ENCODE results near the gene BICC1. TPM values are rescaled to one million over a fixed set of nuclear protein-coding genes. Genes with fewer than 3 reads are reported as not detected.
A peak's percentile ranks its signal among the peaks of the same experiment; 100 is the strongest.

BICC1 gene
- total RNA-seq, 1 experiment from 2014 or later = 118 TPM

DNA sequence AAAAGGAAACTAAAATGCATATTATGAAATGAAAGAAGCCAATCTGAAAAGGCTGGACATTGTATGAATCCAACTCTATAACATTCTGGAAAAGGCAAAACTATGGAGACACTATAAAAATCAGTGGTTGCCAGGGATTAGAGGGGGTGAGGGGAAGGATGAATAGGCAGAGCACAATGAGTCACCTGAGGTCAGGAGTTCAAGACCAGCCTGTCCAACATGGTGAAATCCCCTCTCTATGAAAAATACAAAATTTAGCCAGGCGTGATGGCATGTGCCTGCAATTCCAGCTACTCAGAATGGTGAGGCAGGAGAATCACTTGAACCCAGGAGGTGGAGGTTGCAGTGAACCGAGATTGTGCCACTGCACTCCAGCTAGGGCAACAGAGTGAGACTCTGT is 338.9 kb downstream of the BICC1 start:
- Histone ChIP-seq H3K9me3 (no peaks in the 10 kb centered on the region), H3K27me3 (replicated peaks; ENCODE audit: control insufficient read depth, insufficient read depth, low read length) (no peaks in the 10 kb centered on the region), H3K36me3 (ENCODE audit: control insufficient read depth, insufficient read depth, low read length) (no peaks in the 10 kb centered on the region), H3K4me1 (peaks cover 11% of the 10 kb centered on the region), H3K4me3 (ENCODE audit: low read depth, low read length) (no peak overlapping the region)
- ChIA-PET POLR2A (no interaction called here), CTCF (no interaction called here)
- TF ChIP-seq, protein P1, sequence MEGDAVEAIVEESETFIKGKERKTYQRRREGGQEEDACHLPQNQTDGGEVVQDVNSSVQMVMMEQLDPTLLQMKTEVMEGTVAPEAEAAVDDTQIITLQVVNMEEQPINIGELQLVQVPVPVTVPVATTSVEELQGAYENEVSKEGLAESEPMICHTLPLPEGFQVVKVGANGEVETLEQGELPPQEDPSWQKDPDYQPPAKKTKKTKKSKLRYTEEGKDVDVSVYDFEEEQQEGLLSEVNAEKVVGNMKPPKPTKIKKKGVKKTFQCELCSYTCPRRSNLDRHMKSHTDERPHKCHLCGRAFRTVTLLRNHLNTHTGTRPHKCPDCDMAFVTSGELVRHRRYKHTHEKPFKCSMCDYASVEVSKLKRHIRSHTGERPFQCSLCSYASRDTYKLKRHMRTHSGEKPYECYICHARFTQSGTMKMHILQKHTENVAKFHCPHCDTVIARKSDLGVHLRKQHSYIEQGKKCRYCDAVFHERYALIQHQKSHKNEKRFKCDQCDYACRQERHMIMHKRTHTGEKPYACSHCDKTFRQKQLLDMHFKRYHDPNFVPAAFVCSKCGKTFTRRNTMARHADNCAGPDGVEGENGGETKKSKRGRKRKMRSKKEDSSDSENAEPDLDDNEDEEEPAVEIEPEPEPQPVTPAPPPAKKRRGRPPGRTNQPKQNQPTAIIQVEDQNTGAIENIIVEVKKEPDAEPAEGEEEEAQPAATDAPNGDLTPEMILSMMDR (IDR thresholded peaks at IDR 0.05; ENCODE audit: insufficient read depth in 1 of 2, low read depth in 1 of 2, low read length in 1 of 2, severe bottlenecking in 1 of 2, unreplicated experiment in 1 of 2) = no peak
- no peak for DNase-seq
- H3K27me3 Mint-ChIP-seq (ENCODE audit: insufficient read depth, unreplicated experiment) = no peaks in the 10 kb centered on the region
- H3K36me3 Mint-ChIP-seq (ENCODE audit: insufficient read depth, unreplicated experiment) = no peaks in the 10 kb centered on the region
- H3K4me3 Mint-ChIP-seq (ENCODE audit: unreplicated experiment) = no peak overlapping the region
- no TSS peak for BruUV-seq (replicated peaks)
- H3K27ac Mint-ChIP-seq (ENCODE audit: unreplicated experiment) = peak overlapping the region; percentile 20
- intact Hi-C loops (cut with micrococcal nuclease; ENCODE audit: unreplicated experiment) = no loop called here
- H3K9me3 Mint-ChIP-seq (ENCODE audit: unreplicated experiment) = no peaks in the 10 kb centered on the region
- H3K4me1 Mint-ChIP-seq (ENCODE audit: low read depth, unreplicated experiment) = peaks cover 4% of the 10 kb centered on the region

DNA sequence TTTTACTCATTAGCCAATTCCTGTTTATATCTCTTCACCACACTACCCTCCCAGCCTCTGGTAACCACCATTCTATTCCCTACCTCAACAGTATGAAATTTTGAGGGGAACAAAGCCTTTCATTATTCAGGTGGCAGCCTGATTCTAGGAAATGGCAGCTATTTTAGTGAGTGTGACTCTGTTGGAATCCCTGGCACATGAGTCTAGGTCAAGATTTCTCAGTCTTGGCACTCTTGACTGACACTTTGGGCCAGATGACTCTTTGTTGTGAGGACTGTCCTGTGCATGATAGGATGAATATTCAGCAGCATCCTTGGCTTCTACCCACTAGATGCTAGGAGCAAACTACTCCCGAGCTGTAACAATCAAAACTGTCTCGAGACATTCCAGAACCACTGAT is 341.0 kb downstream of the BICC1 start:
- Mint-ChIP-seq H3K36me3 (ENCODE audit: insufficient read depth, unreplicated experiment) (no peaks in the 10 kb centered on the region), H3K9me3 (ENCODE audit: unreplicated experiment) (peaks cover 10% of the 10 kb centered on the region), H3K4me3 (ENCODE audit: unreplicated experiment) (no peak overlapping the region), H3K4me1 (ENCODE audit: low read depth, unreplicated experiment) (peaks cover 12% of the 10 kb centered on the region), H3K27ac (ENCODE audit: unreplicated experiment) (no peak overlapping the region), H3K27me3 (ENCODE audit: insufficient read depth, unreplicated experiment) (no peaks in the 10 kb centered on the region)
- no peak for DNase-seq
- intact Hi-C loops (cut with micrococcal nuclease; ENCODE audit: unreplicated experiment) = no loop called here
- H3K4me1 ChIP-seq = peaks cover 21% of the 10 kb centered on the region
- POLR2A ChIA-PET = no interaction called here
- no TSS peak for BruUV-seq (replicated peaks)
- no peaks in the 10 kb centered on the region for H3K27me3 ChIP-seq (replicated peaks; ENCODE audit: control insufficient read depth, insufficient read depth, low read length)
- H3K9me3 ChIP-seq = no peaks in the 10 kb centered on the region
- no peak overlapping the region for H3K4me3 ChIP-seq (ENCODE audit: low read depth, low read length)
- CTCF ChIA-PET = no interaction called here
- no peaks in the 10 kb centered on the region for H3K36me3 ChIP-seq (ENCODE audit: control insufficient read depth, insufficient read depth, low read length)
- TF ChIP-seq, protein P1 (IDR thresholded peaks at IDR 0.05; ENCODE audit: insufficient read depth in 1 of 2, low read depth in 1 of 2, low read length in 1 of 2, severe bottlenecking in 1 of 2, unreplicated experiment in 1 of 2) = no peak

DNA sequence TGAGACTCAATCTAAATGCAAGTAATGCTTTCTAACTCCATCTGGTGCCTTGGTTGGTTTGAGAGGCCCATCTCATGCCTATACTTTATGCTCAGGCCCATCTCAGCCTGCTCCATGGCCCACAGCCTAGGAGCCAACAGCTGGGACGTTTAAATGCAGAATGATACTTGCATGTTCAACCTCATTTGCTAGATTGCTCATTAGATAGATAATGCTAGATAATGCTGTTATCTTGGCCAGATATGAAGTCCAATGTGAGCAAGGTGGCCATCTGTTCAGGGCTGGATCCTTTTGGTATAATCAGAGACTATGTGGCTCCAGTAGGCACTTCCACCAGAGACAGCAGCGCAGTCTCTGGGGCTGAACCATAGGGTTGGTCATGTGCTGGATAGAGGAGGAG is 342.1 kb downstream of the BICC1 start:
- no peak overlapping the region for H3K4me3 ChIP-seq (ENCODE audit: low read depth, low read length)
- CTCF ChIA-PET = no interaction called here
- no TSS peak for BruUV-seq (replicated peaks)
- Mint-ChIP-seq H3K4me3 (ENCODE audit: unreplicated experiment) (no peak overlapping the region), H3K9me3 (ENCODE audit: unreplicated experiment) (peaks cover 14% of the 10 kb centered on the region), H3K36me3 (ENCODE audit: insufficient read depth, unreplicated experiment) (no peaks in the 10 kb centered on the region), H3K4me1 (ENCODE audit: low read depth, unreplicated experiment) (peaks cover 12% of the 10 kb centered on the region), H3K27ac (ENCODE audit: unreplicated experiment) (no peak overlapping the region), H3K27me3 (ENCODE audit: insufficient read depth, unreplicated experiment) (no peaks in the 10 kb centered on the region)
- no peaks in the 10 kb centered on the region for H3K36me3 ChIP-seq (ENCODE audit: control insufficient read depth, insufficient read depth, low read length)
- TF ChIP-seq, protein P1 (IDR thresholded peaks at IDR 0.05; ENCODE audit: insufficient read depth in 1 of 2, low read depth in 1 of 2, low read length in 1 of 2, severe bottlenecking in 1 of 2, unreplicated experiment in 1 of 2) = no peak
- no peak for DNase-seq
- POLR2A ChIA-PET = no interaction called here
- intact Hi-C loops (cut with micrococcal nuclease; ENCODE audit: unreplicated experiment) = no loop called here
- no peaks in the 10 kb centered on the region for H3K9me3 ChIP-seq
- H3K4me1 ChIP-seq = peaks cover 21% of the 10 kb centered on the region
- H3K27me3 ChIP-seq (replicated peaks; ENCODE audit: control insufficient read depth, insufficient read depth, low read length) = no peaks in the 10 kb centered on the region
